Stomach (tissue), 4 donors: ENCODE measurements around the gene SLFNL1.

Experiments
- CTCF ChIP-seq, 7 experiments: fragments of 450-650 bp in 4 of 7; fragments of 200-600 bp in 3 of 7; sonication (generic) in 3 of 7; IDR thresholded peaks; one replicate each; pipeline ENCODE4 v1.5.1; 2016 to 2019; ENCODE audit warnings: antibody characterized with exemption in 7 of 7, control low read depth in 2 of 7, mild to moderate bottlenecking in 1 of 7
- EP300 ChIP-seq: sonication (generic); formaldehyde crosslinking; IDR thresholded peaks from one replicate; pipeline ENCODE4 v1.6.1; 2017; ENCODE audit warnings: antibody characterized with exemption
- POLR2A ChIP-seq, 4 donors: fragments of 450-650 bp; IDR thresholded peaks; one replicate each; pipeline ENCODE4 v1.6.1; 2016; ENCODE audit warnings: antibody characterized with exemption in 4 of 4, control low read depth in 2 of 4, mild to moderate bottlenecking in 1 of 4, moderate library complexity in 1 of 4
- POLR2AphosphoS5 ChIP-seq, 3 donors: sonication (generic); formaldehyde crosslinking; IDR thresholded peaks; one replicate each; pipeline ENCODE4 v1.6.1; 2016; ENCODE audit warnings: antibody characterized with exemption in 3 of 3

- TF ChIP-seq CTCF (IDR thresholded peaks at IDR 0.05) (no peak), POLR2A (IDR thresholded peaks at IDR 0.05) (no peak), EP300 (no peak), POLR2AphosphoS5 (IDR thresholded peaks at IDR 0.05) (no peak)
These were observed 46.6 kb downstream of the SLFNL1 start for GRCh38 chr1:40974945-40975344.
